Right atrium auricular region (tissue), 2 donors: ENCODE results near the gene ZC3H4. TPM values are rescaled to one million over a fixed set of nuclear protein-coding genes. Genes with fewer than 3 reads are reported as not detected.

Experiments used
- DNase-seq: peaks from one replicate; pipeline ENCODE4 v3.0.0-alpha.2; 2019; ENCODE audit warnings: low spot score
- H3K27ac ChIP-seq, 2 donors: fragments of 200-600 bp; sonication (generic); 1 replicate in 1 of 2; 2 replicates in 1 of 2; pipeline ENCODE4 v1.5.1; 2016 to 2019
- H3K27me3 ChIP-seq, 2 donors: fragments of 200-600 bp; sonication (generic); one replicate each; pipeline versions ENCODE4 v1.5.1 to v1.6.0; 2017 to 2019
- H3K36me3 ChIP-seq: fragments of 200-600 bp; sonication (generic); one replicate; pipeline ENCODE4 v1.5.1; 2016
- H3K4me1 ChIP-seq, 2 donors: fragments of 200-600 bp; sonication (generic); one replicate each; pipeline versions ENCODE4 v1.5.1 to v1.6.0; 2017 to 2019
- H3K4me3 ChIP-seq, 2 donors: fragments of 200-600 bp; sonication (generic); 1 replicate in 1 of 2; 2 replicates in 1 of 2; pipeline ENCODE4 v1.5.1; 2017 to 2019; ENCODE audit warnings: mild to moderate bottlenecking in 1 of 2, moderate library complexity in 1 of 2
- H3K9me3 ChIP-seq, 2 donors: fragments of 200-600 bp; sonication (generic); one replicate each; pipeline ENCODE4 v1.5.1; 2019
- total RNA-seq, 2 donors: library from RNA; depleted of rRNA; stranded (reverse); fragments of >200 nt; gene quantifications; one replicate each; pipeline ENCODE4 v1.1.0, GENCODE V29; 2016
- TF ChIP-seq, protein P1 (sequence below), 2 donors: fragments of 200-600 bp; sonication (generic); IDR thresholded peaks; one replicate each; pipeline ENCODE4 v1.5.1; 2019; ENCODE audit warnings: antibody characterized with exemption in 2 of 2

The ZC3H4 gene
- total RNA-seq, 2 donors from 2014 or later, result 15.4 to 18.0 TPM

DNA sequence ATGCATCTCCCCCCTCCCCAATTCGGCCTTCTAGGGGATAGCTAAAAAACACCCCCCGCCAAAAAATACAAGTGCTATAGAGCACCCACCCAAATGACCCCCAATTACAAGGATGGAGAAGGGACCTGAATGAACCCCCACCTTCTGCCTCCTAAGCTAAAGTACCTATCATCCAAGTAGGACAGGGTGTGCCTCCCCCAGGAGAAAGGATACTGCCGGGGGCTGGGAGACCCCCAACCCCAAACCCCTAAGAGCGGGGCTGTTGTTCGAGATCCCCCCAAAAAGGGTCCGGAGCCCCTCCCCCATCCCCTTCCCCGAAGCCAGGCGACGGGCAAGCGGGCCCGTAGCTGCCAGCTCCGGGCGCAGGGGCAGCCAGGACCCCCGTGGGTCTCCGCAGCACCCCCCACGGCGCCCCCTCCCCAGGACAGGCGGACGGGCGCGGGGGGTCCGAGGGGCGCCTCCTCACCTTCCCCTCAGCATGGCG is 1.9 kb downstream of the ZC3H4 start:
- no peak for DNase-seq
- peak overlapping the region; percentile 99 to 100 for H3K27ac ChIP-seq
- no peaks in the 10 kb centered on the region for H3K9me3 ChIP-seq
- H3K4me3 ChIP-seq, result peak overlapping the region; percentile 76 to 98
- H3K4me1 ChIP-seq, result peaks cover 0 to 47% of the 10 kb centered on the region in 2 donors
- H3K36me3 ChIP-seq, result no peaks in the 10 kb centered on the region
- no peaks in the 10 kb centered on the region for H3K27me3 ChIP-seq
- TF ChIP-seq, protein P1, sequence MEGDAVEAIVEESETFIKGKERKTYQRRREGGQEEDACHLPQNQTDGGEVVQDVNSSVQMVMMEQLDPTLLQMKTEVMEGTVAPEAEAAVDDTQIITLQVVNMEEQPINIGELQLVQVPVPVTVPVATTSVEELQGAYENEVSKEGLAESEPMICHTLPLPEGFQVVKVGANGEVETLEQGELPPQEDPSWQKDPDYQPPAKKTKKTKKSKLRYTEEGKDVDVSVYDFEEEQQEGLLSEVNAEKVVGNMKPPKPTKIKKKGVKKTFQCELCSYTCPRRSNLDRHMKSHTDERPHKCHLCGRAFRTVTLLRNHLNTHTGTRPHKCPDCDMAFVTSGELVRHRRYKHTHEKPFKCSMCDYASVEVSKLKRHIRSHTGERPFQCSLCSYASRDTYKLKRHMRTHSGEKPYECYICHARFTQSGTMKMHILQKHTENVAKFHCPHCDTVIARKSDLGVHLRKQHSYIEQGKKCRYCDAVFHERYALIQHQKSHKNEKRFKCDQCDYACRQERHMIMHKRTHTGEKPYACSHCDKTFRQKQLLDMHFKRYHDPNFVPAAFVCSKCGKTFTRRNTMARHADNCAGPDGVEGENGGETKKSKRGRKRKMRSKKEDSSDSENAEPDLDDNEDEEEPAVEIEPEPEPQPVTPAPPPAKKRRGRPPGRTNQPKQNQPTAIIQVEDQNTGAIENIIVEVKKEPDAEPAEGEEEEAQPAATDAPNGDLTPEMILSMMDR (IDR thresholded peaks at IDR 0.05), result no peak

GRCh38 chr19:47111006-47111621 is 2.5 kb downstream of the ZC3H4 start:
- Histone ChIP-seq H3K4me1 (peaks cover 0 to 53% of the 10 kb centered on the region in 2 donors), H3K27ac (peak overlapping the region; percentile 99 to 100), H3K27me3 (no peaks in the 10 kb centered on the region), H3K9me3 (no peaks in the 10 kb centered on the region), H3K36me3 (no peaks in the 10 kb centered on the region), H3K4me3 (peak overlapping the region; percentile 76 to 98)
- no peak for DNase-seq
- TF ChIP-seq, protein P1 (IDR thresholded peaks at IDR 0.05), result no peak

DNA sequence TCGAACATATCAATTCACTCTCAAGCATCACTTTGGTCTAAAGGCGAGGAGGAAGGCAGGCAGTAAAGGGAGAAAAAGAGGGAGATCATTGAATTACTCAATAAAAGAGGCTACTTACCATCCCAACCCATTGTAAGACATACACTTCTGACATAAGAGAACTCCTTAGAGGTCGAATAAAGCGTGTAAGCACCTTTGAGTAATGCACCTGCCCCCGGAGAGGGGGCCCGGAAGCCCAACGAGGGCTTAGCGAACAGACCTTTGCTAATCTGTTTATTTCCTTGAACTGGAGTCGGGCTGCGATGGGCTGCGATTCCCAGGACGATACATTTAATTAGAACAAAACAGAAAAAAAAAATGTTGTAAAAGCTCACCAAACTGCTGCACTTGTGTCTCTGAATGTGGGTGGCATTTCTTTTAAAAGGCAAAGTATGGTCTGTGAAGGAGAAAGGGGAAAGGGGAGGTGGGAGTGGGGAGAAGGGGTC is 3.0 kb downstream of the ZC3H4 start:
- Histone ChIP-seq H3K4me3 (peak overlapping the region; percentile 76 to 98), H3K36me3 (no peaks in the 10 kb centered on the region), H3K27ac (peak overlapping the region; percentile 99 to 100), H3K4me1 (peaks cover 0 to 59% of the 10 kb centered on the region in 2 donors), H3K9me3 (no peaks in the 10 kb centered on the region), H3K27me3 (no peaks in the 10 kb centered on the region)
- DNase-seq, result no peak
- TF ChIP-seq, protein P1 (IDR thresholded peaks at IDR 0.05), result no peak

DNA sequence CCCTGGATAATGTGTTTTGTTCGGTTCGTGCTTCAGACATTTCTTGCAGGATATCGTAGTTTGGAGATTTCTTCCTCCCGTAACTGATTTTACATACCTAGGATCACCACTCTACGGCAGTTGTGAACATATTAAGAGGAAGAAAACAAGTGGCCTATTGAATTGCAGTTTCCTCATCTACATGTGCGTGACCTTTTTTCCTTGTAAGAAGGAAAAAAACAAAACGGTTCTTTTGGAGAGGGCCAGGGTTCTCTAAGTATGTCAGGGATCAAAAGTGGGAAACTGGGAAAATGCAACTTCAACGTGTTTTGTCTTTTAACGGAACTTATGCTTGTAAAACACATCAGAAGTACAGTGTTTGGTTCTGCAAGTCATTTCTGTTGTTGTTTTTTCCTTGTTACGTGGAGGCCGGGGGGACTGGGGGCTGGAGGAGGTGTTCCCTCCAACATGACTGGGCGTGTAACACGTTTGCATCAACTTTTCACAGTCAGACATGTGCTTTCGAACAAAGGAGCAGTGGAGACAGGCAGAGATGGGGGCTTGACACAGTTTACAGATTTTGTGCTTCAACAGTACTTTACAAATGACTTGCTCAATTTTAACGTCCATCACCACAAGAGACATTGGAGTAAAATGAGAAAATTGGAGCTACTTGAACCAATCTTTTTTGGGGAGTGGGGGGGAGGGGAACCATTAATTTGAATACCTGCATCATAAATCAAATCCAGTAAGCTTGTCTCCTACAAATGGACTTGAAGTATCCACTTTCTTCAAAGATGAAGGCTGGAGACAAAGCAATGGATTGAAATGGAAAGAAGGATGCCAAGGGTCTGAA is 3.8 kb downstream of the ZC3H4 start:
- Histone ChIP-seq H3K4me3 (peak overlapping the region; percentile 76 to 98), H3K4me1 (peaks cover 0 to 67% of the 10 kb centered on the region in 2 donors), H3K27me3 (no peaks in the 10 kb centered on the region), H3K27ac (peak overlapping the region; percentile 99 to 100), H3K9me3 (no peaks in the 10 kb centered on the region), H3K36me3 (no peaks in the 10 kb centered on the region)
- TF ChIP-seq, protein P1 (IDR thresholded peaks at IDR 0.05), result no peak
- DNase-seq, result no peak

DNA sequence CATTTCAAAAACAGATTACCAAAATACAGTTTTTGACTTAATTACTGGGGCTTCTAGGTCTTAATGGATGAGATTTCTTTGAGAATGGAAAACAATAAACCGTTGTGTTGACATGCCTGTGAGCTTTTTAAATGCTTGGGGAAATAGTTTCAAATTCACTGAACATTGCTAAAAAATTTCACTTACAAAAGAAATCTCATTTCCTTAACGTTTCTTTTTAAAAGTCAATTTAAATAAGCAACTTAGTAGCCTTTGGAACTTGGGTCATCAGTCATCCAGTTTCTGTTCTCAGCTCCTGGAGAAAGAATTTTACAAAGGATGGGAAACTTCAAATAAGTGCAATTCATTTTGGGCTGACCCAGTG is 4.4 kb downstream of the ZC3H4 start:
- no peaks in the 10 kb centered on the region for H3K27me3 ChIP-seq
- peak overlapping the region; percentile 99 to 100 for H3K27ac ChIP-seq
- H3K9me3 ChIP-seq, result no peaks in the 10 kb centered on the region
- no peak overlapping the region for H3K4me3 ChIP-seq
- H3K36me3 ChIP-seq, result no peaks in the 10 kb centered on the region
- no peak for DNase-seq
- TF ChIP-seq, protein P1 (IDR thresholded peaks at IDR 0.05), result no peak
- H3K4me1 ChIP-seq, result peaks cover 0 to 67% of the 10 kb centered on the region in 2 donors
